H1 (cell line): ENCODE data around the gene RSPO3.

Source experiments
- BRCA1 ChIP-seq: IDR thresholded peaks from 2 replicates; pipeline ENCODE4 v1.6.1; 2012; ENCODE audit warnings: low read depth, low read length, improper control_type of control experiment
- CBX5 ChIP-seq: fragments of 300-800, 300-1000 bp; sonication (generic); IDR thresholded peaks from 2 replicates; pipeline ENCODE4 v1.7.1; 2016; ENCODE audit warnings: antibody characterized with exemption, low read length, low read depth
- CTCF ChIP-seq, 3 experiments: IDR thresholded peaks; 1 replicate in 2 of 3; 2 replicates in 1 of 3; pipeline versions ENCODE4 v1.5.1 to v1.6.1; 2011; ENCODE audit warnings: low read length in 3 of 3, mild to moderate bottlenecking in 3 of 3, inconsistent platforms in 2 of 3, low read depth in 1 of 3, moderate library complexity in 1 of 3; ENCODE audit not compliant: insufficient read depth in 1 of 3; ENCODE audit errors: control extremely low read depth in 1 of 3
- EZH2 ChIP-seq: fragments of 200-600 bp; sonication (generic); IDR thresholded peaks from 2 replicates; pipeline ENCODE4 v1.7.1; 2012; ENCODE audit warnings: low read depth, mild to moderate bottlenecking, moderate library complexity, low read length, inconsistent platforms; ENCODE audit not compliant: severe bottlenecking

DNA sequence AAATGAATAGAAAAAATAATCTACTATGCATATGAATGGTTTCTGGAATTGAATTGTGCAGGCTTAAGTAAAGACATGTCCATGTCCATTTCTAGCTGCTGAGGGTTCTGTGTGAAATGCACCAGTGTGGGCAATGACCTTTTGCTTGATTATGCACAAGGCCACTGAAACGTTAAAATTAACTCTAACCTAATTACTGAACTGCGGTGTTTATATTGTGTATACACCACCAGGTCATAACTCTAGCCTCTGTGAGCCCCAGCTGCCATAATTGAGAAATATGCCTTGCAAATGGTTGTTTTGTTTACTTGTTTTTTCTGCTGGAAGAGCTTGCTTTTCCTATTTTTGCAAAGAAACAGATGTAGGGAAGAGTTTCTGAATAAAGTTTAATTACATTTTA is 46.1 kb downstream of the RSPO3 start:
- TF ChIP-seq CBX5 (no peak), CTCF (IDR thresholded peaks at IDR 0.05; ENCODE audit: control extremely low read depth in 1 of 3, insufficient read depth in 1 of 3, low read depth in 1 of 3, low read length in 3 of 3) (no peak), BRCA1 (no peak), EZH2 (no peak)
